ENCODE results near the gene TREH. TPM values are rescaled to one million over a fixed set of nuclear protein-coding genes. Genes with fewer than 3 reads are reported as not detected.

The TREH gene
- total RNA-seq, 3 donors from 2014 or later, result not detected

GRCh38 chr11:118648291-118648690 lies 31.2 kb downstream of the TREH start:
- Histone ChIP-seq H3K4me3 (no peak overlapping the region), H3K36me3 (no peaks in the 10 kb centered on the region), H3K27ac (peak overlapping the region in 1 of 2 donors; percentile 52), H3K4me1 (no peaks in the 10 kb centered on the region), H3K27me3 (no peaks in the 10 kb centered on the region), H3K9me3 (no peaks in the 10 kb centered on the region)
- DNase-seq (ENCODE audit: low spot score in 2 of 2), result no peak
- intact Hi-C loops (cut with DNase I; ENCODE audit: low total_unique reads), result no loop called here
- TF ChIP-seq CTCF (IDR thresholded peaks at IDR 0.05) (no peak), POLR2A (IDR thresholded peaks at IDR 0.05) (no peak), POLR2AphosphoS5 (IDR thresholded peaks at IDR 0.05) (no peak)

GRCh38 chr11:118646393-118646792 lies 33.1 kb downstream of the TREH start:
- TF ChIP-seq POLR2AphosphoS5 (IDR thresholded peaks at IDR 0.05), result no peak
- TF ChIP-seq POLR2A (IDR thresholded peaks at IDR 0.05), result no peak
- TF ChIP-seq CTCF (IDR thresholded peaks at IDR 0.05), result no peak
- DNase-seq (ENCODE audit: low spot score in 2 of 2), result no peak
- intact Hi-C loops (cut with DNase I; ENCODE audit: low total_unique reads), result no loop called here
- Histone ChIP-seq H3K4me1 (peaks cover 0 to 2% of the 10 kb centered on the region in 2 donors), H3K4me3 (no peak overlapping the region), H3K9me3 (no peaks in the 10 kb centered on the region), H3K27ac (no peak overlapping the region), H3K36me3 (no peaks in the 10 kb centered on the region), H3K27me3 (no peaks in the 10 kb centered on the region)

- Histone ChIP-seq H3K36me3 (no peaks in the 10 kb centered on the region), H3K9me3 (no peaks in the 10 kb centered on the region), H3K4me1 (peaks cover 0 to 4% of the 10 kb centered on the region in 2 donors), H3K27ac (peak overlapping the region in 1 of 2 donors; percentile 28), H3K27me3 (no peaks in the 10 kb centered on the region), H3K4me3 (no peak overlapping the region)
- intact Hi-C loops (cut with DNase I; ENCODE audit: low total_unique reads), result no loop called here
- TF ChIP-seq POLR2AphosphoS5 (IDR thresholded peaks at IDR 0.05), result no peak
- no peak for TF ChIP-seq POLR2A (IDR thresholded peaks at IDR 0.05)
- no peak for TF ChIP-seq CTCF (IDR thresholded peaks at IDR 0.05)
- DNase-seq (ENCODE audit: low spot score in 2 of 2), result no peak
These were observed 34.3 kb downstream of the TREH start for GRCh38 chr11:118645066-118645715.

GRCh38 chr11:118644496-118644895 lies 35.0 kb downstream of the TREH start:
- Histone ChIP-seq H3K9me3 (no peaks in the 10 kb centered on the region), H3K4me3 (no peak overlapping the region), H3K27me3 (no peaks in the 10 kb centered on the region), H3K36me3 (no peaks in the 10 kb centered on the region), H3K27ac (no peak overlapping the region), H3K4me1 (peaks cover 0 to 4% of the 10 kb centered on the region in 2 donors)
- no peak for TF ChIP-seq CTCF (IDR thresholded peaks at IDR 0.05)
- TF ChIP-seq POLR2AphosphoS5 (IDR thresholded peaks at IDR 0.05), result no peak
- TF ChIP-seq POLR2A (IDR thresholded peaks at IDR 0.05), result no peak
- DNase-seq (ENCODE audit: low spot score in 2 of 2), result no peak
- intact Hi-C loops (cut with DNase I; ENCODE audit: low total_unique reads), result no loop called here

GRCh38 chr11:118643995-118644345 lies 35.5 kb downstream of the TREH start:
- no peak for TF ChIP-seq CTCF (IDR thresholded peaks at IDR 0.05)
- no peak for TF ChIP-seq POLR2AphosphoS5 (IDR thresholded peaks at IDR 0.05)
- no peak for TF ChIP-seq POLR2A (IDR thresholded peaks at IDR 0.05)
- no peaks in the 10 kb centered on the region for H3K36me3 ChIP-seq

More at GRCh38 chr11:118643995-118644345, 35.5 kb downstream of the TREH start:
- DNase-seq (ENCODE audit: low spot score in 2 of 2), result no peak
- Histone ChIP-seq H3K4me1 (peaks cover 0 to 4% of the 10 kb centered on the region in 2 donors), H3K27ac (peak overlapping the region in 1 of 2 donors; percentile 10), H3K27me3 (no peaks in the 10 kb centered on the region), H3K4me3 (no peak overlapping the region), H3K9me3 (no peaks in the 10 kb centered on the region)
- intact Hi-C loops (cut with DNase I; ENCODE audit: low total_unique reads), result no loop called here
